Glutamatergic neuron (in vitro differentiated cells): ENCODE measurements around the gene OR4F15. TPM values are rescaled to one million over a fixed set of nuclear protein-coding genes. Genes with fewer than 3 reads are reported as not detected.

Experiments used
- DNase-seq: peaks from one replicate; pipeline ENCODE4 v3.0.0; 2022
- H3K27ac Mint-ChIP-seq: one replicate; pipeline ENCODE4 v1.8.0; 2020; ENCODE audit warnings: mild to moderate bottlenecking, mixed read lengths, inconsistent platforms; ENCODE audit not compliant: unreplicated experiment
- H3K27me3 Mint-ChIP-seq: one replicate; pipeline ENCODE4 v1.8.0; 2020; ENCODE audit warnings: mild to moderate bottlenecking, moderate library complexity, mixed read lengths, inconsistent platforms; ENCODE audit not compliant: unreplicated experiment
- H3K36me3 Mint-ChIP-seq: one replicate; pipeline ENCODE4 v1.8.0; 2020; ENCODE audit warnings: mild to moderate bottlenecking, mixed read lengths, inconsistent platforms; ENCODE audit not compliant: unreplicated experiment
- H3K4me1 Mint-ChIP-seq: one replicate; pipeline ENCODE4 v1.8.0; 2020; ENCODE audit warnings: mild to moderate bottlenecking, low read depth, mixed read lengths, inconsistent platforms; ENCODE audit not compliant: unreplicated experiment
- H3K4me3 Mint-ChIP-seq: one replicate; pipeline ENCODE4 v1.8.0; 2020; ENCODE audit warnings: mild to moderate bottlenecking, mixed read lengths, inconsistent platforms; ENCODE audit not compliant: unreplicated experiment
- H3K9me3 Mint-ChIP-seq: one replicate; pipeline ENCODE4 v1.8.0; 2020; ENCODE audit warnings: mild to moderate bottlenecking, moderate library complexity, mixed read lengths, inconsistent platforms; ENCODE audit not compliant: unreplicated experiment
- CTCF ChIP-seq: fragments of 200-600 bp; sonication (generic); IDR thresholded peaks from one replicate; pipeline ENCODE4 v1.5.0; 2021; ENCODE audit not compliant: partially characterized antibody, unreplicated experiment
- total RNA-seq: library from RNA; stranded (reverse); fragmentation: NEBNext Ultra II Directional; extraction: Animal tissue kit (Norgen Biotek cat#: 25700); gene quantifications from one replicate; pipeline ENCODE4 v1.2.1, GENCODE V29; 2021; ENCODE audit not compliant: unreplicated experiment

OR4F15 gene
- total RNA-seq, 1 donor from 2014 or later: not detected

GRCh38 chr15:101810876-101811275 lies 1.1 kb upstream of the OR4F15 start:
- H3K4me3 Mint-ChIP-seq: no peak overlapping the region
- no peak overlapping the region for H3K27ac Mint-ChIP-seq
- H3K4me1 Mint-ChIP-seq: no peaks in the 10 kb centered on the region
- H3K9me3 Mint-ChIP-seq: no peaks in the 10 kb centered on the region
- TF ChIP-seq CTCF: no peak
- no peaks in the 10 kb centered on the region for H3K27me3 Mint-ChIP-seq
- DNase-seq: no peak
- H3K36me3 Mint-ChIP-seq: no peaks in the 10 kb centered on the region

- Mint-ChIP-seq H3K27ac (no peak overlapping the region), H3K9me3 (no peaks in the 10 kb centered on the region), H3K27me3 (no peaks in the 10 kb centered on the region), H3K4me3 (no peak overlapping the region), H3K36me3 (no peaks in the 10 kb centered on the region), H3K4me1 (no peaks in the 10 kb centered on the region)
- no peak for TF ChIP-seq CTCF
- no peak for DNase-seq
Observed at GRCh38 chr15:101813803-101814534, 2.0 kb downstream of the OR4F15 start.

DNA sequence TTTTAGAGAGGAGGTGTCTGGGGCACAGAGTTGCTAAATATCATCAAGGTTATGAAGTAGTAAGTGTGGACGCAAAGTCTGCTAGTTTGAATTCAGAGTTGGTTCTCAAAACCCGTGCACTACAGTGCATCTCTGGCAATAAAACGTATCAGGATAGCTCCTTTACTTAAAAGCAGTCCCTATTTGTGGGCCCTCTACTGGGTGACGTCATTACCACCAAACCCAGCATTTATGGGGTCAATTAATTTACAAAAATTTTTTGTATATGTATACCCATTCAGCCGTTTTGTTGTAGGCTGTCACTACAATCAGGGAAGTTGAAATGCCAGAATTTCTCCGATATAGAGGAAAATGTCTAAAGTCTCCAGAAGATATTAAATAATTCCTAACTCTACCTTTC lies 8.8 kb downstream of the OR4F15 start:
- Mint-ChIP-seq H3K36me3 (no peaks in the 10 kb centered on the region), H3K27me3 (no peaks in the 10 kb centered on the region), H3K4me1 (no peaks in the 10 kb centered on the region), H3K4me3 (no peak overlapping the region), H3K9me3 (no peaks in the 10 kb centered on the region), H3K27ac (no peak overlapping the region)
- no peak for TF ChIP-seq CTCF
- DNase-seq: no peak

GRCh38 chr15:101827257-101827656 lies 15.3 kb downstream of the OR4F15 start:
- H3K27ac Mint-ChIP-seq: no peak overlapping the region

More at GRCh38 chr15:101827257-101827656, 15.3 kb downstream of the OR4F15 start:
- Mint-ChIP-seq H3K27me3 (no peaks in the 10 kb centered on the region), H3K4me1 (no peaks in the 10 kb centered on the region), H3K9me3 (no peaks in the 10 kb centered on the region), H3K36me3 (no peaks in the 10 kb centered on the region), H3K4me3 (no peak overlapping the region)
- no peak for DNase-seq
- TF ChIP-seq CTCF: no peak
